Renal cortex interstitium (tissue), 11 donors: ENCODE data around the gene IFITM5. TPM values are rescaled to one million over a fixed set of nuclear protein-coding genes. Genes with fewer than 3 reads are reported as not detected.
A peak's percentile ranks its signal among the peaks of the same experiment; 100 is the strongest.

ENCODE experiments used
- DNase-seq, 11 donors: peaks; one replicate each; pipeline ENCODE4 v3.0.0-alpha.2; 2013; ENCODE audit warnings: low read depth in 9 of 11, low spot score in 4 of 11; ENCODE audit errors: extremely low read depth in 1 of 11
- polyA plus RNA-seq, 3 donors: library from polyadenylated mRNA; unstranded; fragments of 120-200 nt; gene quantifications; one replicate each; pipeline ENCODE4 v1.2.1, GENCODE V29; 2013; ENCODE audit not compliant: insufficient read length in 3 of 3

IFITM5 gene
- polyA plus RNA-seq, 3 donors, result 0.19 to 0.36 TPM; not detected in 1

DNA sequence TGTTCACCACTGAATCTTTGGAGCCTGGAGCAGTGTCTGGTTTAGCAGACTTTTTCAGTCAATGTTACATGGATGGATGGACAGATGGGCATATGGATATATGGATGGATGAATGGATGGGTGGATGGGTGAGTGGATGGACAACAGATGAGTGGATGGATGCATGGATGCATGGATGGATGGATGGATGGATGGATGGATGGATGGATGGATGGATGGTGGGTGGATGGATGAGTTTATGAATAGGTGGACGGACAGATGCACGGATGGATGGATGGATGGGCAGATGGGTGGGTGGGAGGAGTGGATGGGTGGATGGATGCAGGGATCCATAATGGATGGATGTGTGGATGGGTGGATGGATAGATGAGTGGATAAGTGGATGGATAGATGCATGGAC lies 43.5 kb downstream of the IFITM5 start:
- no peak for DNase-seq

DNA sequence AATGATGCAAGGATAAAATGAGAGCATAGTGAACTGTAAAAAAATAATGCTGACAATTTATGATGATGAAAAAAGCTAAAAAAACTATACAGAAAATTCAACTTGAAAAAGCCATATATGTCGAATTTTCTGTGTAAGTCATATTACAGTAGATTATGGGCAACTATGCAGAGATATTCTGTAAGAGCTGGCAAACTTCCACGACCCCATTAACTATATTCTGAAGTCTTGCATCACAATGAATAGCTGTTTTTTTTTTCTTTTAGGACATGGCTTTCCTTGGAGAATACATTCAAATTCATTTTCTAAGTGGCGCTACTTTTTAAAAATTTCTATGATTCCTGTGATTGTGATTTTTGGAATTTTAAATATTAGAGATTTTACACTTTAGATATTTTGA lies 44.1 kb downstream of the IFITM5 start:
- no peak for DNase-seq

DNA sequence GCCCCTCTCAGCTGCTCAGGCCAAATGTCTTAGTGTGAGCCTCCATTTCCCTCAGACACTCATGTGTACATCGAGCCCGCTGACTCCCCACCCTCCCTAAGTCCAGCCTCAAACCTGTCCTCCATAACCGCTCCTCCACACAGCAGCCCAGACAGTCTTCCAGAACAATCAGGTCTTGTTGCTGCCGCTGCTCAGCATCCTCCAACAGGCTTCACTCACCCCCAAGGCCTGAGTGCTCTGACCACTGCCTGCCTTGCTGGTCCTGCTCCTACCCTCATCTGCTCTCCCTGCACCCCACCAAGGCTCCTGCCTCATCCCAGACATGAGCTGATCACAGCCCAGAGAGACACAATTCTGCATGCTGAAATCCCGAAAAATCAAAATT lies 45.4 kb downstream of the IFITM5 start:
- no peak for DNase-seq

DNA sequence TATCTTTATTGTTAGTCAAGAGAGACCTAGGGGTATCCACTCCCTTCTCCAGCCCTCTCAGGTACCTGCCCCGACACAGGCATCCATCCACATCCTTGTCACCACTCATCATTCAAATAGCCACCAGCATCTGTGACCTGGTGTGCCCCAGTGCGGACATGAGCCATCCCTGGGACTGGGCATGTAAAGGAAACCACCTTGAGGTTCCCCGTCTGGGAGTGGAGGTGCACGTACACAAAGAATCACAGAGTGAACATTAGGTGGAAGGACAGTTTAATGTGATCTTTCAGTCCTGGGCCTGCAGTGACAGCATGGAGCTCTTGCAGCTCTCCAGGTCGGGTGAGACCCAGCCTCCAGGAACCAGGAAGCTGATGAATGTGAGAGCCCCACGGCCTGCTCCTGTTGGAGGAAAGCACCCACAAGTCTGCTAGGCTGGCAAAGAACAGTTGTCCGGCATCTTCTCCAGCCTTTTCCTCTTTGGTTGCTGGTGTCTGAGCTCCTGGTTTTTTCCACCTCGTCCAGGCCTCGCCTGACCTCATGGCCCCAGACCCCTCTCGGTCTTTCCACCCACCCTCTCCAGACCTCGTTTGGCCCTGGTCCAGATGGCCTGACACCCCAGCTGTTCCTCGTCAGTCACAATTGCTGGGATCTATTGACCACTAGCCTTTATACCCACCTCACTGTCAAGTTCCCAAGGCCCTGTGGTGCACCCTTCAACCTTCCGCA lies 46.0 kb downstream of the IFITM5 start:
- DNase-seq, result no peak

DNA sequence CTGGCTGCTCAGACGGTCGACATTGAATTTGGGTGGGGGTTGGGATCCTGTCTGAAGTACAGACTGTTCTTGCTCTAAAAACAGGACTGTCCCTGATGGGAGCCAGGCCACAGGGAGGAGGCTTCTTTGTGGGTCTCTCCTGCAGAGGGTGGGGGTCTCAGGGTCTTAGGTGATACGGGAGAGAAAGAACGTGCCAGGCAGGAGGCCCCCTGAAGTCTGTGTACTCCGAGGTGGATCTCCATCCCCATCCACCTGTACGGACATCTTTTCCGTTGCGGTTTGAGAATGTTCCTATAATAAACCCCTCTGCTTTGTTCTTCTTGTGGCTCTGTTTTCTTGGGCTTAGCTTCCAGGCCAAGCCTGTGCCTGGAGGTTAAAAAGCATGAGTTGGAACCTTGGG lies 46.7 kb downstream of the IFITM5 start:
- DNase-seq, result no peak

DNA sequence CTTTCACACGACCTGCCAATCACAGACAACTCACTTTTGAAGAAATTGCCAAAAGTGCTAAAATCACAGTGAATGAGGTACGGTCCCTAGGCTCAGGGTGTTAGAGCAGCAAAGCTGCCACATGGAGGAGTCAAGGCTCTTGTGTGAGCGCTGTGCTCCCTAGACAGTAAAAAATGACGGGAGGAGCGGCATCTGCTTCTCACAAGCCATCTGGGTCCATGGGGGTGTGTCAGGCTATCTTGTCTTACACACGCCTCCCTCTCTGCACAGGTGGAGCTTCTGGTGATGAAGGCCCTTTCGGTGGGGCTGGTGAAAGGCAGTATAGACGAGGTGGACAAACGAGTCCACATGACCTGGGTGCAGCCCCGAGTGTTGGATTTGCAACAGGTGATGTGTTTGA lies 47.8 kb downstream of the IFITM5 start:
- DNase-seq, result no peak

DNA sequence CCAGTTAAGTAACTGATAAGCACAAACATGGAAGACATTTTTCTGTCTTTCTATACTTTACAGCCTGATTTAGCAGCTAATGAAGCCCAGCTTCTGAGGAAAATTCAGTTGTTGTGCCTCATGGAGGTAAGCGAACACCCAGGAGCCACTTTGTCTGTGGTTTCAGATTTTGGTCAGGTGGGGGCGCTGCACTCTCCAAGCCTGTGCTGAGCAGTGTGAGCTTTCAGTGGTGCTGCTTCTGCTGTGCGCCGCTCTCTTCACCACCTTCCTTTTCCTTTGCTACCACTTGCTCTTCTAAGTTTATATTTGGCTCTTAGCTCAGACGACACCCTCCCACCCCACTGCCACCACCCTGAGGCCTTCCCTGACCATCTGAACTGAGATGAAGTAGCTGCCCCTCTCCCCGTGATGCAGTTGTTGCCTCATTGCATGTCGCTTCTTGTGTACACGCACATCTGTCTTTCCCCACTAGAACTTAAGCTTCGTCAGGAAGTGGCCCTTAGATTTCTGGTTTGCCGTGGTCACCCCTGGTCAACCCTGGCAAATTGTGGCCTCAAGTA lies 48.5 kb downstream of the IFITM5 start:
- peak in 3 of 11 donors; percentile 21 to 31 (median 24) for DNase-seq

DNA sequence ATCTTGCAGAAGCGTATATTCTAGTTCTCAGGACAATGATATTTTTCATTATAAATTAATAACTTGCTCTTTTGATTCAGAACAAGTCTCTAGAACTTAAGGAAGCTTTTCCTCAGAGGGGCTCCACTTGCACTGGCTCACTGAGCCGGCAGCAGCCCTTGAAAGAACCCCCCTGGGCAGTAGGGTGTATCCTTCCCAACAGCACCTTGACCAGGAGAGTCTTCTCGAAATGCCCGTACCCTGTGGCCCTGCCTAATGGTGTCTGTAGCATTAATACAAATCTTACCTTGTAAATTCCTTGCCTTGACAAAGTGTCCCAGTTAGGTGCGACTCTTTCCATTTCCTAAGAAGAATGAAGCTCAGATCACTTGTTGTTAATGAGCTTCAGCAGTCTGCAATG lies 49.1 kb downstream of the IFITM5 start:
- no peak for DNase-seq

DNA sequence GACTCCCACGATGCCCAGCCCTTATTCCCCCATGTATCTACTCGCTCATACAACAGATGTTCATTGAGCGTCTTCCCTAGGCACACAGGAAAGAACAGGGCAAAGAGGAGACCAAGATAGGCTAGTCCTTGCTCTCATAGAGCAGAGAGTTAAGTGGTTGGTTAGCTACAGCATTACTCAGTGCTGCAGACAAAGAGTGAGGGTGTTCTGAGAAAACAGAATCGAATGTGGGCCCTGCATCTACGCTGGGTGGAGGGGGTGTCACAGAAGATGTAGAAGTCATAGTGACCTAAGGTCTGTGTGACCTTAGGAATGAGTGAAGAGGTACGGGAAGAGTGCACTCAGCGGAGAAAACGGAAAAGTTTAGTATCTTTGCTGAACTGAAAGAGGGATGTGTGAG lies 50.3 kb downstream of the IFITM5 start:
- DNase-seq, result no peak

Other genes starting within 250 kb of the IFITM5 start
- gene SCGB1C1, start 106.4 kb downstream of the IFITM5 start, polyA plus RNA-seq, result 1 to 10 TPM in 1 of 3 donors, under 1 TPM in 1, not detected in 1; 0.48 to 1.9 TPM
- 10 to 100 TPM; 36.1 to 47.8 (median 46.2) TPM for gene BET1L, start 92.1 kb downstream of the IFITM5 start, polyA plus RNA-seq
- gene RIC8A, start 91.8 kb downstream of the IFITM5 start, polyA plus RNA-seq, result 10 to 100 TPM; 71.4 to 88.1 (median 80.9) TPM
- gene SIRT3, start 63.2 kb downstream of the IFITM5 start, polyA plus RNA-seq, result 10 to 100 TPM; 26.5 to 39.3 (median 29.2) TPM
- 100 to 1,000 TPM; 132 to 155 (median 152) TPM for gene PSMD13, start 62.5 kb downstream of the IFITM5 start, polyA plus RNA-seq
- under 1 TPM; 0.24 to 0.67 (median 0.55) TPM for gene NLRP6, start 21.1 kb downstream of the IFITM5 start, polyA plus RNA-seq
- 10 to 100 TPM; 10.9 to 52.6 (median 29.2) TPM for gene PGGHG, start 10.4 kb downstream of the IFITM5 start, polyA plus RNA-seq
- gene IFITM2, start 8.3 kb upstream of the IFITM5 start, polyA plus RNA-seq, result 100 to 1,000 TPM; 176 to 248 (median 216) TPM
- 10 to 100 TPM; 36.7 to 47.9 (median 42.5) TPM for gene IFITM1, start 14.5 kb upstream of the IFITM5 start, polyA plus RNA-seq
- gene IFITM3, start 21.3 kb upstream of the IFITM5 start, polyA plus RNA-seq, result 100 to 1,000 TPM; 323 to 370 (median 359) TPM
- 10 to 100 TPM; 64.8 to 99.5 (median 72.8) TPM for gene B4GALNT4, start 70.0 kb upstream of the IFITM5 start, polyA plus RNA-seq
- 1 to 10 TPM; 3.4 to 5.1 (median 4.6) TPM for gene PKP3, start 94.7 kb upstream of the IFITM5 start, polyA plus RNA-seq
- gene SIGIRR, start 115.5 kb upstream of the IFITM5 start, polyA plus RNA-seq, result 10 to 100 TPM; 31.7 to 58.1 (median 56.9) TPM
- 10 to 100 TPM in 2 of 3 donors, 1 to 10 TPM in 1; 9.2 to 18.1 (median 10.3) TPM for gene ANO9, start 142.5 kb upstream of the IFITM5 start, polyA plus RNA-seq
- 10 to 100 TPM; 30.6 to 40.8 (median 35.9) TPM for gene PTDSS2, start 150.8 kb upstream of the IFITM5 start, polyA plus RNA-seq
- gene RNH1, start 207.7 kb upstream of the IFITM5 start, polyA plus RNA-seq, result 10 to 100 TPM; 67.3 to 98.3 (median 98.2) TPM
- 10 to 100 TPM; 39.3 to 52.1 (median 50.3) TPM for gene HRAS, start 236.1 kb upstream of the IFITM5 start, polyA plus RNA-seq
- gene LRRC56, start 238.0 kb upstream of the IFITM5 start, polyA plus RNA-seq, result 1 to 10 TPM; 2.9 to 6.0 (median 4.3) TPM